Naive B cell (primary cell): Measurements from ENCODE around the gene ITPKB. TPM values are rescaled to one million over a fixed set of nuclear protein-coding genes. Genes with fewer than 3 reads are reported as not detected.
A peak's percentile ranks its signal among the peaks of the same experiment; 100 is the strongest.

ENCODE experiments used
- ATAC-seq, 2 donors: fragments of 150-1000 bp; cut with Tn5 transposase; 2 replicates each; pipeline ENCODE4 v1.10.0; 2021; ENCODE audit warnings: low read depth in 2 of 2, mild to moderate bottlenecking in 2 of 2, moderate library complexity in 2 of 2
- DNase-seq: peaks from one replicate; pipeline ENCODE4 v3.0.0; 2022
- H3K27ac Mint-ChIP-seq, 6 donors: one replicate each; pipeline ENCODE4 v1.8.0; 2020 to 2022; ENCODE audit warnings: mild to moderate bottlenecking in 6 of 6, mixed read lengths in 6 of 6, moderate library complexity in 5 of 6, inconsistent platforms in 2 of 6
- H3K27me3 Mint-ChIP-seq, 3 donors: one replicate each; pipeline ENCODE4 v1.8.0; 2021 to 2022; ENCODE audit warnings: mixed read lengths in 3 of 3, mild to moderate bottlenecking in 1 of 3
- H3K36me3 Mint-ChIP-seq, 2 donors: one replicate each; pipeline ENCODE4 v1.8.0; 2020 to 2022; ENCODE audit warnings: mixed read lengths in 2 of 2, inconsistent platforms in 1 of 2, mild to moderate bottlenecking in 1 of 2
- H3K4me1 Mint-ChIP-seq, 3 donors: one replicate each; pipeline ENCODE4 v1.8.0; 2020 to 2022; ENCODE audit warnings: mixed read lengths in 3 of 3, inconsistent platforms in 1 of 3, mild to moderate bottlenecking in 1 of 3, moderate library complexity in 1 of 3
- H3K4me3 Mint-ChIP-seq, 8 donors: one replicate each; pipeline ENCODE4 v1.8.0; 2020 to 2022; ENCODE audit warnings: mild to moderate bottlenecking in 8 of 8, mixed read lengths in 8 of 8, moderate library complexity in 8 of 8, inconsistent platforms in 2 of 8
- H3K9me3 Mint-ChIP-seq, 7 donors: one replicate each; pipeline ENCODE4 v1.8.0; 2020 to 2022; ENCODE audit warnings: mixed read lengths in 7 of 7, mild to moderate bottlenecking in 5 of 7, inconsistent platforms in 2 of 7, moderate library complexity in 1 of 7
- polyA plus RNA-seq, 6 donors: library from polyadenylated mRNA; unstranded; fragments of 300-500 nt; fragmentation: Illumina TruSeq; gene quantifications; one replicate each; pipeline ENCODE4 v1.2.3, GENCODE V29; 2021; ENCODE audit warnings: low read depth in 6 of 6

The ITPKB gene
- polyA plus RNA-seq, 6 donors from 2014 or later = 24.5 to 48.9 (median 34.1) TPM

DNA sequence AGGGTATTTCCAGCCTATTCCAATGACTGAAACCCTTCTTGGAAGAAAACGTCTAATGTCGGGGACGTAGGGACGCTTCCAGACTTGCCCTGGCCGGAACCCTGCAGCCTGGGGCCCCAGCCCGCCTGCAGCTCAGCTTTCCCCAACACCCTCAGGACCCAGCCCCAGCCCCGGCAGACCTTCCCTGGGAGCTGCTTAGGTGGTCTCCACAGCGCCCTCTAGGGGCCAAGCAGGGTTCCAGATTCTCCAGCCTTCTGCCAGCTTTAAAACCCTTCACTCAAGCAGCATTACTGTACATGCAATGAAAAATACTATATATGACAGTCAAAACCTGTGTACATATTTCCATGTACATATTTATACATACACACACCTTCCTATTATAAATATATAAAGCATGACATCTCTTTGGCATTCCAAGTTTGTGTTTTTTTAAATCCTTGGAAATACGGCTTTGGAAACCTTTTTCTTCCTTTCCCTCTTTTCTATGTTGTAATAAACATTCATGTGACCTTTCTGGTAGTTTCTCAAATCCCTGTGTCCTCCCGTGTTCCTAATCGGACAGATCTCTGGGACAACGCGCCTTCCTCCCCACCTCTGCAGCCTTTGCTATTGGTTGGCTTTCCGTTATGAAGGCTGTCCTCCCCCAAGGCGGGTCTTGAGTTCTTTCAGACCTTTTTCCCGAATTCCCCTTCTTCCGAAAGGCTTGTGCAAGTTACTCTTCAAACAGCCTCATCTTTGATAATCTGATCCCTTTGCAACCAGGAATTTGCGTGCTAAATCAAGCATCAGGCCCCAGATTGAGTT lies 130.2 kb downstream of the ITPKB start:
- ATAC-seq = peak; percentile 69 to 84
- Mint-ChIP-seq H3K4me3 (no peak overlapping the region), H3K9me3 (no peaks in the 10 kb centered on the region), H3K4me1 (peaks cover 0 to 5% (median 0%) of the 10 kb centered on the region in 3 donors), H3K36me3 (no peaks in the 10 kb centered on the region), H3K27me3 (peaks cover 6 to 11% (median 11%) of the 10 kb centered on the region in 3 donors), H3K27ac (peak overlapping the region in 2 of 6 donors; percentile 38 to 52)
- peak; percentile 53 for DNase-seq

- Mint-ChIP-seq H3K4me3 (peak overlapping the region in 1 of 8 donors; percentile 30), H3K27me3 (peaks cover 6 to 11% (median 11%) of the 10 kb centered on the region in 3 donors), H3K36me3 (no peaks in the 10 kb centered on the region), H3K4me1 (peaks cover 2 to 8% (median 5%) of the 10 kb centered on the region in 3 donors), H3K27ac (peak overlapping the region in 1 of 6 donors; percentile 33), H3K9me3 (no peaks in the 10 kb centered on the region)
- no peak for DNase-seq
- ATAC-seq = no peak
These were observed 131.3 kb downstream of the ITPKB start for GRCh38 chr1:226607821-226608220.

DNA sequence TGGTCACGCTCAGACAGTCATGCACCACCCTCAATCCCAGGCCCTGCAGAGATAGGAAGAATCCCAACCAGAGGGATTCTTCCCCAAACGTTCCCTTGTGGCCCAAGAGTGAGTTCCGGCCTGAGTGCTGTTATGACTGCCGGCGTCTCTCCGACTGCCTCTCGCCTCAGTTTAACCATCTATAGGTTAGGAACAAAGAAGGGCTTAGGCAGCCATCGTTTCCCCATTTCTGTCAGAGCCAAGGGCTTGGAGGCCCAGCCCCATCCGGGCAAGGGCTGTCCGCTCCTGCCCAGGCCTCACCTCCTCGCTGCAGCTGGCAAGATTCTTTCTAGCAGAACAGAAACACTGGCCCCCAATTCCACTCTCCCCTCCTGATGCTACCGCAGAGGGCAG lies 131.8 kb downstream of the ITPKB start:
- Mint-ChIP-seq H3K4me3 (no peak overlapping the region), H3K27me3 (peaks cover 6 to 11% (median 11%) of the 10 kb centered on the region in 3 donors), H3K4me1 (peaks cover 2 to 8% (median 5%) of the 10 kb centered on the region in 3 donors), H3K27ac (no peak overlapping the region), H3K36me3 (no peaks in the 10 kb centered on the region), H3K9me3 (no peaks in the 10 kb centered on the region)
- no peak for DNase-seq
- no peak for ATAC-seq

GRCh38 chr1:226606311-226607267 lies 132.5 kb downstream of the ITPKB start:
- Mint-ChIP-seq H3K4me1 (peaks cover 2 to 8% (median 5%) of the 10 kb centered on the region in 3 donors), H3K4me3 (no peak overlapping the region), H3K27ac (no peak overlapping the region), H3K9me3 (no peaks in the 10 kb centered on the region), H3K36me3 (no peaks in the 10 kb centered on the region), H3K27me3 (peaks cover 6 to 11% (median 11%) of the 10 kb centered on the region in 3 donors)
- no peak for ATAC-seq
- DNase-seq = no peak

DNA sequence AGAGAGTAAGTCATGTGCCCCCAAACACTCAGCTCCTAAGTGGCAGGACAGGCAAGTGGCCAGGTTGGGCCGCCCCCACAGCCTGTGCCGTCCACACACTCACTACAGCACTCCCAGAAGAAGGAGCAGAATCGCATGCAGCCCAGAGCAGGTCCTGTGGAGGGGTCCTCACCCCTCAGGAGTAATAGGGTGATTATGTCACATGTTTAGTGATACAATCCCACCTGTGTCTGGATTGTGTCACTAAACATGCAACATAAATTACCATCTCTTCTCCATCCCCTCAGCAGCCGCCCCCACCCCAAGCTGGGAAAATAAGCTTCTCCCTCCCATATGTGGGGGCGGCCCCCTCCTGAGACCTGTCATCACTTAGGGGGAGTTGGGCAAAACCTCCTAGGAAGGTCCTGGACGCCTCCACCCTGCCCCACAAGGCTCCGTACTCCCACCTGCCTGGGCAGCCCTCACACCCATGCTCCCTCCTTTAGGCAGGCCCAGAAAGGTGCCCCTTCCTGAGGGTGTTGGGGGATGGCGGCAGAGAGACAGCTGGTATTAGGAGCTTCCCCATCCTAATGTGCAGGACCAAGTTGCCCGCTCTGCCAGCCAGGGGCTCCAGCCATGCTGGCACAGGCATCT lies 133.6 kb downstream of the ITPKB start:
- peaks cover 2 to 8% (median 5%) of the 10 kb centered on the region in 3 donors for H3K4me1 Mint-ChIP-seq
- H3K27me3 Mint-ChIP-seq = peaks cover 6 to 15% (median 11%) of the 10 kb centered on the region in 3 donors
- ATAC-seq = no peak
- peak overlapping the region in 1 of 6 donors; percentile 36 for H3K27ac Mint-ChIP-seq
- H3K36me3 Mint-ChIP-seq = no peaks in the 10 kb centered on the region
- no peaks in the 10 kb centered on the region for H3K9me3 Mint-ChIP-seq
- H3K4me3 Mint-ChIP-seq = no peak overlapping the region
- DNase-seq = no peak

DNA sequence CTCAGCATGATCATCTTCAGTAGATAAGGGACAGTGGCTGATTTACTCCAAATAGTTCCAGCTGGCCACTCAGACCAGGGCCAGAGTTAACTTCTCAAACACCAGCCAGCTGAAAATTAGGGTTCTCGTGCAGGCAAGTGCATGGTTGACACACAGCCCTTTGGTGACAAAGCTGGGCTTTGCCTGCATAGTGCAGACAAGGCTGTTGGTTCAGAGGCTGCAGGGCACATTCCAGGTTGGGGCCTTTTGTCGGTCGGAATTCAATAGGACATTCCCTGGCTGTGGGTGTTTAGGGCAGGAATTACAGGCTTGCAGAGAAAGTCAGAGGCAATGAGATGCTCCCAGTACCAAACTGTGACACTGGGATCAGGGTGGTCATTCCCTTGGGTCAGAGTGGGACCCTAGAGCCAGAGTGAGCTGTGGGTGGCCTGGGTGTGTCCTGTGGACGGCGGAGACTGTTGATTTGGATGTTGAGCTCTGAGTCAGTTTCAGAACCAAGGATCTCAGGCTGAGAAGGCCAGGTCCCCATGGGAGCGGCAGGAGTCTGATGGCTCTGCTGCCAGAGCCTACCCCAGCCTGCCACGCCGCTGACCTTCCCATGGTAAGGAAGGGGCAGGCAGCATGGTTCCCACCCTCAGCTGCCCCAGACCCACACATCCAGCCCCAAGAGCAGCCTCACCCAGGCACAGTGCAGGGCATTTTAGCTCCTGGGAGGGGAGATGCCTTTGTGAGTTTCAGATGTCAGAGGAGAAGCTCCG lies 134.3 kb downstream of the ITPKB start:
- no peaks in the 10 kb centered on the region for H3K9me3 Mint-ChIP-seq
- H3K27ac Mint-ChIP-seq = no peak overlapping the region
- peaks cover 6 to 18% (median 11%) of the 10 kb centered on the region in 3 donors for H3K27me3 Mint-ChIP-seq
- H3K4me1 Mint-ChIP-seq = peaks cover 2 to 8% (median 5%) of the 10 kb centered on the region in 3 donors
- ATAC-seq = no peak
- no peaks in the 10 kb centered on the region for H3K36me3 Mint-ChIP-seq
- peak overlapping the region in 1 of 8 donors; percentile 29 for H3K4me3 Mint-ChIP-seq
- no peak for DNase-seq

GRCh38 chr1:226603858-226604559 lies 135.1 kb downstream of the ITPKB start:
- DNase-seq = no peak
- Mint-ChIP-seq H3K4me1 (peaks cover 2 to 8% (median 5%) of the 10 kb centered on the region in 3 donors), H3K4me3 (no peak overlapping the region), H3K27ac (peak overlapping the region in 2 of 6 donors; percentile 37 to 49), H3K36me3 (no peaks in the 10 kb centered on the region), H3K27me3 (peaks cover 0 to 13% (median 4%) of the 10 kb centered on the region in 3 donors), H3K9me3 (no peaks in the 10 kb centered on the region)
- ATAC-seq = no peak

DNA sequence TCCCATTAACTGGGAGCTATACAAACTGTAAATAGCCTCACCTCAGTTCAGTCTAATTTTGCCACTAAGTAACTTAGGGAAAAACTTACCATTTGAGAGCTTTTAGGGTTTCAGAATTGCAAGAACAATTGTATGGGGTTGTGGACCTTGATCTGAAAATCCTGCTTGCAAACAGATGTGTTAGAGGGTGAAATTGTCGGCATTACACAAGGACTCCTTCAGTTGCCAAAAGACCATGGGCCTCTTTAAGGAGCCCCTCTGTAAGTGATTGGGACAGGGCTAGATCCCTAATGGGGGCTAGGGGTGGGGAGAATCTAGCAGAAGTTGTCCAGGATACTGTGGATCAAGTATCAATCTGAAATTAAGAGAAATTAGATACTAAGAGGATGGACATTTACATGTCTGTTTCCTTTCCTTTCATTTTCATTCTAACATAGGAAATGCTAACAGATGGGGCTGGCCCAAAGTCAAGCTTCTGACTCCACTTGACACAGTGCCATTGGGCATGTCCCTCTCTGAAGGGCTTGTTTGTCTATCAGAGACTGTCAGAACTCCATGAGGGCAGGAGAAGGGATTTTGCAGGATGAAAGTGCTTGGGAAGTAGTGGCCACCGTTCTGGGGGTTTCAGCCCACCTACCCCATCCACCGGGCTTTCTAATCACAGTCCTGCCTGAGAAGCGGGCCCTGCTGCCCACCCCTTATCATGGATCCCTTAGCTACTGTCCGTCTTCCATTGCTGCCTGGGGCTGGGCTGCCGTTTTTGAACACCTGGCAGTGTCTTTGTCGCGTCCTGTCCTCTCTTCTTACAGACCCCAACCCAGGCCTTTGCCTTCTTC lies 135.8 kb downstream of the ITPKB start:
- Mint-ChIP-seq H3K27ac (peak overlapping the region in 2 of 6 donors; percentile 37 to 49), H3K4me1 (peaks cover 2 to 8% (median 4%) of the 10 kb centered on the region in 3 donors)

DNA sequence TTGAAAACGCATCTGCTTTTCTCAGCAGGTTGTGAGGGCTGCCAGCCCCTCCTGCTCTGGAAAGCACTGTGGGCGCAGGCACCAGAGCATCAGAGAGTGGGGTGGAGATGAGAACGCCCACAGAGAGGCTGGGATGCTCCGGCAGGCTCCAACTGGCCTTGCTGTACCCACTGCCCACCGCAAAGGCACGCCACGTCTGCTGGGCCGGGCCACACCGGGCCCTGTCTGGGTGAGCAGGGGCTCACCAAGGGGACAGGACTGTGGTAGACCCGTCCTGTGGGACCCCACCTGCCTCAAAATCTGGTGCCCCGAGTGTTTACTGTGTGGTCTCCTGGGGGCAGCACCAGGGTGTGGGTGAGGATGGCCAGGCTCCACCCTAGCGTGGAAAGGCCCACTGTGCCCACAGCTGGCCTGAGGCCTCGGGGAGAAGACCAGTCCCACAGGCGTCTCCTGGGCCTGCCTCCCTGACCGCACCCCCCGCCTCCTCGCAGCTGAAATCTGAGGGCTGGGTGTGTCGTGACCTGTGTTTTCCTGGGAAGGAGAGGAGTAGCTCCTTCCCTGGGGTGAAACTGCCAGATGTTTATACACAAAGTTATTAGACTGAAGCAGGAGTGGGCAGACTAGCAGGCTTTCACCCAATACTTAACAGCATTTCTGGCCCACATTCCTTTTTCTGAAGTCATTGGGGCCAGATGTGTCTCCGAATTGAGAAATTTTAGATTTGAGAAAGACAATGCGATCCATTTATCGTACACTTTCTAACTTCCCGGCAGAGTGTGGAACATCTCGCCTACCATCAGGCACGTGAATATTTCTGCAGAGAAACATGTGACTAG lies 136.7 kb downstream of the ITPKB start:
- no peak overlapping the region for H3K4me3 Mint-ChIP-seq
- no peaks in the 10 kb centered on the region for H3K36me3 Mint-ChIP-seq
- ATAC-seq = no peak

More for the DNA sequence above, 135.8 kb downstream of the ITPKB start:
- H3K36me3 Mint-ChIP-seq = no peaks in the 10 kb centered on the region
- H3K27me3 Mint-ChIP-seq = peaks cover 0 to 14% (median 6%) of the 10 kb centered on the region in 3 donors
- ATAC-seq = no peak
- no peak for DNase-seq
- no peak overlapping the region for H3K4me3 Mint-ChIP-seq
- no peaks in the 10 kb centered on the region for H3K9me3 Mint-ChIP-seq

DNA sequence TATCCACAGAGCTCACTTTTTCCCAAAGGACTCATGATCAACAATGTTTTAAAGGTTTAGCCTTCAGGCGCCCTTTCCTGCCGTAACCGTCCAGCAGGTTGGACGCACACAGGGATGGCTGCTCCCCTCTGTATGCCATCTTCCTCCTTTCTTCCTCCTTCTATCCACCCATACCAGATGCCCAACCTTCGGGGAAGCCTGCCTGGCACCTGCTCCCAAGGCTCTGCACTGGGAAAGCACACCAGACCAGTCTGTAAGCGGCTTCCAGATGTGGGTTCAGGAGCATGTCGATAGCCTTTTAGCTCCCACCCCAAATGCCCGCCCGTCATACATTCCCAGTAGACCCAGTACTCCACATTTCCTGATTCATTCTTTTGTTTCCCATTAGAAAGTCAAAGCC lies 137.6 kb downstream of the ITPKB start:
- Mint-ChIP-seq H3K27me3 (peaks cover 0 to 25% (median 17%) of the 10 kb centered on the region in 3 donors), H3K27ac (no peak overlapping the region), H3K9me3 (no peaks in the 10 kb centered on the region), H3K4me3 (no peak overlapping the region), H3K4me1 (peaks cover 2 to 11% (median 9%) of the 10 kb centered on the region in 3 donors), H3K36me3 (no peaks in the 10 kb centered on the region)
- DNase-seq = no peak
- no peak for ATAC-seq

More for the DNA sequence above, 136.7 kb downstream of the ITPKB start:
- H3K4me1 Mint-ChIP-seq = peaks cover 2 to 11% (median 8%) of the 10 kb centered on the region in 3 donors
- DNase-seq = no peak
- no peak overlapping the region for H3K27ac Mint-ChIP-seq
- H3K9me3 Mint-ChIP-seq = no peaks in the 10 kb centered on the region
- peaks cover 0 to 18% (median 15%) of the 10 kb centered on the region in 3 donors for H3K27me3 Mint-ChIP-seq

- DNase-seq = no peak
- no peak overlapping the region for H3K4me3 Mint-ChIP-seq
- no peak overlapping the region for H3K27ac Mint-ChIP-seq
- ATAC-seq = no peak
- peaks cover 0 to 7% (median 2%) of the 10 kb centered on the region in 7 donors for H3K9me3 Mint-ChIP-seq
- H3K27me3 Mint-ChIP-seq = peaks cover 0 to 28% (median 17%) of the 10 kb centered on the region in 3 donors
- H3K36me3 Mint-ChIP-seq = no peaks in the 10 kb centered on the region
- H3K4me1 Mint-ChIP-seq = peaks cover 2 to 11% (median 9%) of the 10 kb centered on the region in 3 donors
These were observed 138.8 kb downstream of the ITPKB start for GRCh38 chr1:226600254-226600653.
